CD14-positive monocyte (primary cell): ENCODE data around the gene SGCA. TPM values are rescaled to one million over a fixed set of nuclear protein-coding genes. Genes with fewer than 3 reads are reported as not detected.

ENCODE experiments used
- DNase-seq, 3 donors: peaks; one replicate each; pipeline ENCODE4 v3.0.0-alpha.2; 2011 to 2022
- H2AFZ ChIP-seq: 2 replicates; pipeline ENCODE4 v1.6.0; 2012; ENCODE audit warnings: mild to moderate bottlenecking, low read depth, low read length, inconsistent platforms; ENCODE audit not compliant: insufficient read depth, poor library complexity, severe bottlenecking
- H3K27ac ChIP-seq, 2 donors: 1 replicate in 1 of 2; 2 replicates in 1 of 2; pipeline ENCODE4 v1.5.1; 2012 to 2013; ENCODE audit warnings: low read length in 2 of 2, control low read depth in 1 of 2, inconsistent platforms in 1 of 2, low read depth in 1 of 2, mild to moderate bottlenecking in 1 of 2
- H3K27me3 ChIP-seq, 2 donors: one replicate each; pipeline versions ENCODE4 v1.6.0 to v1.6.1; 2011 to 2013; ENCODE audit warnings: low read length in 2 of 2; ENCODE audit not compliant: control insufficient read depth in 2 of 2, insufficient read depth in 2 of 2
- H3K36me3 ChIP-seq, 2 donors: replicated peaks in 1 of 2; 1 replicate in 1 of 2; 2 replicates in 1 of 2; pipeline versions ENCODE4 v1.5.1 to v1.6.1; 2012 to 2013; ENCODE audit warnings: low read length in 2 of 2, control low read depth in 1 of 2, inconsistent platforms in 1 of 2, mild to moderate bottlenecking in 1 of 2; ENCODE audit not compliant: insufficient read depth in 2 of 2, control insufficient read depth in 1 of 2
- H3K4me1 ChIP-seq, 2 donors: 1 replicate in 1 of 2; 2 replicates in 1 of 2; pipeline versions ENCODE4 v1.5.1 to v1.6.1; 2012 to 2013; ENCODE audit warnings: low read length in 2 of 2, control low read depth in 1 of 2, inconsistent platforms in 1 of 2, mild to moderate bottlenecking in 1 of 2, moderate library complexity in 1 of 2; ENCODE audit not compliant: insufficient read depth in 2 of 2, control insufficient read depth in 1 of 2
- H3K4me2 ChIP-seq: replicated peaks from 2 replicates; pipeline ENCODE3; 2012; ENCODE audit warnings: low read length, moderate library complexity, mild to moderate bottlenecking; ENCODE audit not compliant: poor library complexity, severe bottlenecking; ENCODE audit errors: extremely low read depth
- H3K4me3 ChIP-seq, 3 experiments: fragments of 200-600 bp in 1 of 3; sonication (generic) in 1 of 3; replicated peaks in 1 of 3; 1 replicate in 2 of 3; 2 replicates in 1 of 3; pipeline ENCODE4 v1.5.1; 2011 to 2013; ENCODE audit warnings: low read length in 3 of 3, mild to moderate bottlenecking in 3 of 3, control low read depth in 2 of 3, low read depth in 2 of 3, inconsistent platforms in 1 of 3, moderate library complexity in 1 of 3
- H3K79me2 ChIP-seq: 2 replicates; pipeline ENCODE4 v1.6.0; 2012; ENCODE audit warnings: mild to moderate bottlenecking, control low read depth, inconsistent platforms, low read length, moderate library complexity; ENCODE audit not compliant: insufficient read depth
- H3K9ac ChIP-seq: 2 replicates; pipeline ENCODE4 v1.6.0; 2017; ENCODE audit warnings: low read length, mild to moderate bottlenecking; ENCODE audit not compliant: insufficient read depth, poor library complexity, severe bottlenecking
- H3K9me3 ChIP-seq, 2 donors: replicated peaks in 1 of 2; 1 replicate in 1 of 2; 2 replicates in 1 of 2; pipeline versions ENCODE4 v1.5.1 to v1.6.1; 2012 to 2013; ENCODE audit warnings: low read length in 2 of 2, control low read depth in 1 of 2; ENCODE audit not compliant: control insufficient read depth in 1 of 2, insufficient read depth in 1 of 2
- H4K20me1 ChIP-seq: 2 replicates; pipeline ENCODE4 v1.6.0; 2012; ENCODE audit warnings: mild to moderate bottlenecking, low read length, control low read depth, moderate library complexity; ENCODE audit not compliant: insufficient read depth
- H3K27ac Mint-ChIP-seq, 7 donors: one replicate each; pipeline ENCODE4 v1.8.0; 2020; ENCODE audit warnings: mild to moderate bottlenecking in 7 of 7, mixed read lengths in 7 of 7, moderate library complexity in 6 of 7, inconsistent platforms in 2 of 7
- H3K27me3 Mint-ChIP-seq, 3 donors: one replicate each; pipeline ENCODE4 v1.8.0; 2021 to 2022; ENCODE audit warnings: low read depth in 3 of 3, mild to moderate bottlenecking in 3 of 3, mixed read lengths in 3 of 3, moderate library complexity in 3 of 3, inconsistent platforms in 1 of 3
- H3K36me3 Mint-ChIP-seq, 2 donors: one replicate each; pipeline ENCODE4 v1.8.0; 2020; ENCODE audit warnings: mixed read lengths in 2 of 2, inconsistent platforms in 1 of 2, mild to moderate bottlenecking in 1 of 2
- H3K4me1 Mint-ChIP-seq: one replicate; pipeline ENCODE4 v1.8.0; 2020; ENCODE audit warnings: mild to moderate bottlenecking, mixed read lengths
- H3K4me3 Mint-ChIP-seq, 2 donors: one replicate each; pipeline ENCODE4 v1.8.0; 2020; ENCODE audit warnings: mild to moderate bottlenecking in 2 of 2, mixed read lengths in 2 of 2, moderate library complexity in 1 of 2
- H3K9me3 Mint-ChIP-seq, 7 donors: one replicate each; pipeline ENCODE4 v1.8.0; 2020 to 2022; ENCODE audit warnings: mixed read lengths in 7 of 7, mild to moderate bottlenecking in 6 of 7, moderate library complexity in 6 of 7, inconsistent platforms in 2 of 7
- WGBS: methylation state at CpG from one replicate; pipeline ENCODE4 v1.1.5; 2013; ENCODE audit warnings: missing lambda C conversion rate; ENCODE audit not compliant: insufficient coverage; 5-methylcytosine and 5-hydroxymethylcytosine counted together
- intact Hi-C, 2 donors: fragments of 100-400 bp; cut with micrococcal nuclease; formaldehyde crosslinking; loops; one replicate each; pipeline versions ENCODE4 v1.15.0 to v1.15.1; 2023
- polyA plus RNA-seq, 3 donors: library from polyadenylated mRNA; depleted of rRNA in 1 of 3; unstranded in 2 of 3; stranded (reverse) in 1 of 3; fragments of 300-500 nt in 2 of 3; fragments of >200 nt in 1 of 3; fragmentation: Illumina TruSeq in 2 of 3; gene quantifications; 1 replicate in 2 of 3; 2 replicates in 1 of 3; pipeline ENCODE4 v1.2.3, GENCODE V29; 2012 to 2021
- TF ChIP-seq, protein P1 (sequence below): fragments of 200-600 bp; IDR thresholded peaks from one replicate; pipeline ENCODE4 v1.8.0; 2022; ENCODE audit warnings: antibody characterized with exemption, mild to moderate bottlenecking

The SGCA gene
- polyA plus RNA-seq, 3 donors, result 0.27 to 0.89 (median 0.53) TPM

DNA sequence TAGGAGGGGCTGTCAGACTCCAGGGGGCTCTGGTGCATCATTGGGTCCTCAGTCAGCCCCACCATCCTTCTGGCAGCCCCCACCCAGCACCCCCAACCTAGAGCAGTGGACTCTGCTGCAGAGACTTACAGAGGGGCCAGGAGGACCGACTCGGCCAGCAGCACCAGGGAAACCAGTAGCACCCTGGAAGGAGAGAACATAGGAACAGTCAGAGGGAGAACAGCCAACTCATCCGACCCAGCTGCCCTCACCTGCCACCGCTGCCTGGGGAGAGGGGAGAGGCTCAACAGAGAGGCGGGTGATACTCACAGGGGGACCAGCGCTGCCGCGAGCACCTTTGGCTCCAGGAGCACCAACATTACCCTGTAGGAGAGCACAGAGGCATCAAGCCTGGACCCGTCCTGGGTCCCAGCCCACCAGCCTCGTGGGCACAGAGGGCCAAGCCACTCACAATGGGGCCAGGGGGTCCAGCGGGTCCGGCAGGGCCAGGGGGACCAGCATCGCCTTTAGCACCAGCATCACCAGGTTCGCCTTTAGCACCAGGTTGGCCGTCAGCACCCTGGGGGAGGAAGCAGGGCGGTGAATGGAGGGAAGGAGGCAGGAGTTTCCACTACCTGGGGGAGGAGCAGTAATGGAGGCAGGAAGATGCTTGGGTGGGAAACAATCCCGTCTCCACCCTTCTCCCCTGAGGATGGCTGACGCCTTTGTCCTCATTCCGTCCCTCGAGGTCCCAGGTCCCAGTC is 23.9 kb downstream of the SGCA start:
- WGBS, result 95% methylated on average over 10 of the region's 20 CpGs
- Mint-ChIP-seq H3K9me3 (peaks cover 0 to 2% (median 0%) of the 10 kb centered on the region in 7 donors), H3K4me3 (no peak overlapping the region), H3K36me3 (peaks cover 0 to 2% of the 10 kb centered on the region in 2 donors), H3K27ac (no peak overlapping the region), H3K4me1 (peaks cover 9% of the 10 kb centered on the region), H3K27me3 (peaks cover 7 to 14% (median 11%) of the 10 kb centered on the region in 3 donors)
- Histone ChIP-seq H3K27me3 (no peaks in the 10 kb centered on the region), H3K27ac (no peak overlapping the region), H3K9ac (no peak overlapping the region), H3K36me3 (no peaks in the 10 kb centered on the region), H3K9me3 (no peaks in the 10 kb centered on the region), H3K4me3 (no peak overlapping the region), H3K4me2 (no peak overlapping the region), H4K20me1 (no peaks in the 10 kb centered on the region), H2AFZ (no peak overlapping the region), H3K4me1 (peaks cover 7 to 10% of the 10 kb centered on the region in 2 donors), H3K79me2 (no peaks in the 10 kb centered on the region)
- intact Hi-C loops, result no loop called here
- no peak for DNase-seq
- TF ChIP-seq, protein P1, sequence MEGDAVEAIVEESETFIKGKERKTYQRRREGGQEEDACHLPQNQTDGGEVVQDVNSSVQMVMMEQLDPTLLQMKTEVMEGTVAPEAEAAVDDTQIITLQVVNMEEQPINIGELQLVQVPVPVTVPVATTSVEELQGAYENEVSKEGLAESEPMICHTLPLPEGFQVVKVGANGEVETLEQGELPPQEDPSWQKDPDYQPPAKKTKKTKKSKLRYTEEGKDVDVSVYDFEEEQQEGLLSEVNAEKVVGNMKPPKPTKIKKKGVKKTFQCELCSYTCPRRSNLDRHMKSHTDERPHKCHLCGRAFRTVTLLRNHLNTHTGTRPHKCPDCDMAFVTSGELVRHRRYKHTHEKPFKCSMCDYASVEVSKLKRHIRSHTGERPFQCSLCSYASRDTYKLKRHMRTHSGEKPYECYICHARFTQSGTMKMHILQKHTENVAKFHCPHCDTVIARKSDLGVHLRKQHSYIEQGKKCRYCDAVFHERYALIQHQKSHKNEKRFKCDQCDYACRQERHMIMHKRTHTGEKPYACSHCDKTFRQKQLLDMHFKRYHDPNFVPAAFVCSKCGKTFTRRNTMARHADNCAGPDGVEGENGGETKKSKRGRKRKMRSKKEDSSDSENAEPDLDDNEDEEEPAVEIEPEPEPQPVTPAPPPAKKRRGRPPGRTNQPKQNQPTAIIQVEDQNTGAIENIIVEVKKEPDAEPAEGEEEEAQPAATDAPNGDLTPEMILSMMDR, result no peak

DNA sequence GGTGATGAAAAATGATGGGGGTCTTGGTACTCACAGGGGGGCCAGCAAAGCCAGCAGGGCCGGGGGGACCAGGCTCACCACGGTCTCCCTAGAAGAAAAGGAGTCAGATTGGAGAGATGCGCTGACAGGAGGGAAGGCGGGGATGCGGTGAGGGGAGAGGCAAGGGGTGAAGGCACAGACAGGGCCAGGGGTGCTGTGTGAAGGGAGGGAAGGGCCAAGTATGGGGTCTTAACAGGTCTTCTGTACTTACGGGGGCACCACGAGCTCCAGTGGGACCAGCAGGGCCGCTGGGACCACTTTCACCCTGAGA is 24.4 kb downstream of the SGCA start:
- Histone ChIP-seq H3K4me1 (peaks cover 2 to 5% of the 10 kb centered on the region in 2 donors), H3K4me2 (no peak overlapping the region), H2AFZ (no peak overlapping the region), H4K20me1 (no peaks in the 10 kb centered on the region), H3K36me3 (no peaks in the 10 kb centered on the region), H3K9me3 (no peaks in the 10 kb centered on the region), H3K27ac (no peak overlapping the region), H3K79me2 (no peaks in the 10 kb centered on the region), H3K4me3 (no peak overlapping the region), H3K9ac (no peak overlapping the region), H3K27me3 (no peaks in the 10 kb centered on the region)
- no peak for DNase-seq
- peak overlapping the region in 1 of 7 donors; percentile 46 for H3K27ac Mint-ChIP-seq
- WGBS, result 97% methylated on average over 8 of the region's 8 CpGs
- intact Hi-C loops, result no loop called here
- TF ChIP-seq, protein P1, result no peak
- H3K36me3 Mint-ChIP-seq, result peaks cover 0 to 2% of the 10 kb centered on the region in 2 donors
- H3K4me1 Mint-ChIP-seq, result peaks cover 4% of the 10 kb centered on the region
- peaks cover 0 to 2% (median 0%) of the 10 kb centered on the region in 7 donors for H3K9me3 Mint-ChIP-seq
- peaks cover 7 to 14% (median 11%) of the 10 kb centered on the region in 3 donors for H3K27me3 Mint-ChIP-seq
- no peak overlapping the region for H3K4me3 Mint-ChIP-seq
